Measurements from ENCODE around the gene STAT1.
A peak's percentile ranks its signal among the peaks of the same experiment; 100 is the strongest.

STAT1 gene

GRCh38 chr2:191031256-191031655 is 17.3 kb upstream of the STAT1 start:
- no peak for DNase-seq

GRCh38 chr2:191030521-191031154 is 16.7 kb upstream of the STAT1 start:
- peak in 2 of 14 donors; percentile 7 to 9 for DNase-seq

GRCh38 chr2:191029280-191029950 is 15.4 kb upstream of the STAT1 start:
- DNase-seq, result no peak

- no peak for DNase-seq
Measured at GRCh38 chr2:191026377-191026776, 12.4 kb upstream of the STAT1 start.

- DNase-seq, result no peak
Measured at GRCh38 chr2:191025135-191025534, 11.2 kb upstream of the STAT1 start.

- DNase-seq, result no peak
Measured at GRCh38 chr2:191023235-191023679, 9.3 kb upstream of the STAT1 start.

- peak in 4 of 14 donors; percentile 47 to 67 (median 52) for DNase-seq
Measured at GRCh38 chr2:191020742-191021381, 6.9 kb upstream of the STAT1 start.

- peak; percentile 61 to 98 (median 92) for DNase-seq
Measured at GRCh38 chr2:191020221-191020741, 6.3 kb upstream of the STAT1 start.

- no peak for DNase-seq
Measured at GRCh38 chr2:191019376-191019775, 5.4 kb upstream of the STAT1 start.

- DNase-seq, result no peak
Measured at GRCh38 chr2:191018643-191019119, 4.7 kb upstream of the STAT1 start.

- no peak for DNase-seq
Measured at GRCh38 chr2:191018048-191018447, 4.1 kb upstream of the STAT1 start.

- no peak for DNase-seq
Measured at GRCh38 chr2:191015831-191016230, 1.9 kb upstream of the STAT1 start.

GRCh38 chr2:191015239-191015638 is 1.3 kb upstream of the STAT1 start:
- DNase-seq, result no peak

- no peak for DNase-seq
Measured at GRCh38 chr2:191014653-191015020, 666 bp upstream of the STAT1 start.

- no peak for DNase-seq
Measured at GRCh38 chr2:191013682-191013931, 364 bp downstream of the STAT1 start.

- no peak for DNase-seq
Measured at GRCh38 chr2:191012845-191013681, 908 bp downstream of the STAT1 start.

GRCh38 chr2:191012346-191012745 is 1.6 kb downstream of the STAT1 start:
- no peak for DNase-seq

- no peak for DNase-seq
Measured at GRCh38 chr2:191010887-191011885, 2.8 kb downstream of the STAT1 start.

- DNase-seq, result no peak
Measured at GRCh38 chr2:191009541-191010374, 4.2 kb downstream of the STAT1 start.

GRCh38 chr2:191008286-191008685 is 5.7 kb downstream of the STAT1 start:
- no peak for DNase-seq
